HepG2 (cell line): ENCODE data around the gene ZMYND10. TPM values are rescaled to one million over a fixed set of nuclear protein-coding genes. Genes with fewer than 3 reads are reported as not detected.
A peak's percentile ranks its signal among the peaks of the same experiment; 100 is the strongest.

Experiments
- CCAR2 ChIP-seq: fragments of 200-400 bp; formaldehyde crosslinking; optimal IDR thresholded peaks from 2 replicates; pipeline ENCODE3; 2018; ENCODE audit warnings: low read depth, mild to moderate bottlenecking, low read length, moderate library complexity
- FOXM1 ChIP-seq: sonication (generic); formaldehyde crosslinking; IDR thresholded peaks from 2 replicates; pipeline ENCODE4 v1.5.0; 2020; ENCODE audit warnings: missing genetic modification reagents
- GATA4 ChIP-seq: sonication (generic); IDR thresholded peaks from 2 replicates; pipeline ENCODE4 v1.6.1; 2016; ENCODE audit warnings: antibody characterized with exemption, low read depth, borderline replicate concordance
- GTF2F1 ChIP-seq: fragments of 150-350 bp; IDR thresholded peaks from 2 replicates; pipeline ENCODE4 v1.6.1; 2014; ENCODE audit warnings: low read length
- HMG20B ChIP-seq: conservative IDR thresholded peaks from 2 replicates; pipeline ENCODE4 v1.6.1; 2016; ENCODE audit warnings: missing genetic modification reagents, missing compliant biosample characterization
- HNF4G ChIP-seq, 2 experiments: sonication (generic) in 1 of 2; formaldehyde crosslinking in 1 of 2; IDR thresholded peaks; 2 replicates each; pipeline versions ENCODE4 v1.4.0 to v1.6.1; 2011 to 2020; ENCODE audit warnings: borderline replicate concordance in 2 of 2, low read depth in 2 of 2, mild to moderate bottlenecking in 2 of 2, low read length in 1 of 2, missing genetic modification reagents in 1 of 2, moderate library complexity in 1 of 2
- JUNB ChIP-seq: sonication (generic); formaldehyde crosslinking; IDR thresholded peaks from 2 replicates; pipeline ENCODE4 v1.8.0; 2022; ENCODE audit warnings: missing genetic modification reagents, mild to moderate bottlenecking, borderline replicate concordance
- NBN ChIP-seq: fragments of 450-650 bp; conservative IDR thresholded peaks from 2 replicates; pipeline ENCODE4 v1.6.1; 2017
- NFIB ChIP-seq: sonication (generic); formaldehyde crosslinking; IDR thresholded peaks from 2 replicates; pipeline ENCODE4 v1.9.0; 2021; ENCODE audit warnings: missing genetic modification reagents, mild to moderate bottlenecking, borderline replicate concordance
- PHF8 ChIP-seq: sonication (generic); formaldehyde crosslinking; IDR thresholded peaks from 2 replicates; pipeline ENCODE4 v1.5.0; 2020; ENCODE audit warnings: missing genetic modification reagents
- PPARG ChIP-seq: conservative IDR thresholded peaks from 2 replicates; pipeline ENCODE4 v1.6.1; 2016; ENCODE audit warnings: missing biosample characterization, missing genetic modification reagents
- ZEB1 ChIP-seq: IDR thresholded peaks from 2 replicates; pipeline ENCODE4 v1.6.1; 2012; ENCODE audit warnings: mild to moderate bottlenecking, low read depth, inconsistent platforms; ENCODE audit not compliant: insufficient replicate concordance
- ZNF180 ChIP-seq: sonication (generic); formaldehyde crosslinking; IDR thresholded peaks from 2 replicates; pipeline ENCODE4 v1.4.0; 2020; ENCODE audit warnings: low read depth, missing genetic modification reagents, borderline replicate concordance
- polyA plus RNA-seq, 8 experiments: library from polyadenylated mRNA; depleted of rRNA in 3 of 8; stranded (reverse) in 7 of 8; unstranded in 1 of 8; fragments of >200 nt; fragmentation: Illumina TruSeq in 4 of 8; extraction: Trizol in 4 of 8; gene quantifications; 2 replicates each; pipeline versions ENCODE4 v1.2.1 to v1.2.3, GENCODE V29; 2011 to 2016; ENCODE audit warnings: low read depth in 4 of 8, missing spikeins in 1 of 8, mixed read lengths in 1 of 8; ENCODE audit not compliant: insufficient read depth in 1 of 8
- total RNA-seq, 5 experiments: library from RNA; depleted of rRNA; stranded (reverse); fragments of >200 nt; fragmentation: Illumina TruSeq; extraction: Trizol; gene quantifications; 2 replicates each; pipeline ENCODE4 v1.2.3, GENCODE V29; 2016; ENCODE audit warnings: low read depth in 1 of 5
- TF ChIP-seq, protein P1 (sequence below), 2 experiments: fragments of 450-650 bp in 1 of 2; sonication (generic) in 1 of 2; formaldehyde crosslinking in 1 of 2; IDR thresholded peaks; 2 replicates each; pipeline versions ENCODE4 v1.6.1 to v1.8.0; 2016 to 2022; ENCODE audit warnings: antibody characterized with exemption in 1 of 2, mild to moderate bottlenecking in 1 of 2, missing genetic modification reagents in 1 of 2
- TF ChIP-seq, protein P2 (sequence below): IDR thresholded peaks from 2 replicates; pipeline ENCODE4 v1.6.1; 2016; ENCODE audit warnings: low read depth, borderline replicate concordance
- TF ChIP-seq, protein P3 (sequence below): sonication (generic); formaldehyde crosslinking; IDR thresholded peaks from 2 replicates; pipeline ENCODE4 v1.4.0; 2020; ENCODE audit warnings: missing genetic modification reagents
- TF ChIP-seq, protein P4 (sequence below): sonication (generic); formaldehyde crosslinking; IDR thresholded peaks from 2 replicates; pipeline ENCODE4 v1.4.0; 2020; ENCODE audit warnings: missing genetic modification reagents

The ZMYND10 gene
- total and polyA plus RNA-seq, 2 of the 13 experiments (the other 11 are each of a cell fraction or from before 2014, with no cell fraction given) = 0.60 to 0.74 TPM

DNA sequence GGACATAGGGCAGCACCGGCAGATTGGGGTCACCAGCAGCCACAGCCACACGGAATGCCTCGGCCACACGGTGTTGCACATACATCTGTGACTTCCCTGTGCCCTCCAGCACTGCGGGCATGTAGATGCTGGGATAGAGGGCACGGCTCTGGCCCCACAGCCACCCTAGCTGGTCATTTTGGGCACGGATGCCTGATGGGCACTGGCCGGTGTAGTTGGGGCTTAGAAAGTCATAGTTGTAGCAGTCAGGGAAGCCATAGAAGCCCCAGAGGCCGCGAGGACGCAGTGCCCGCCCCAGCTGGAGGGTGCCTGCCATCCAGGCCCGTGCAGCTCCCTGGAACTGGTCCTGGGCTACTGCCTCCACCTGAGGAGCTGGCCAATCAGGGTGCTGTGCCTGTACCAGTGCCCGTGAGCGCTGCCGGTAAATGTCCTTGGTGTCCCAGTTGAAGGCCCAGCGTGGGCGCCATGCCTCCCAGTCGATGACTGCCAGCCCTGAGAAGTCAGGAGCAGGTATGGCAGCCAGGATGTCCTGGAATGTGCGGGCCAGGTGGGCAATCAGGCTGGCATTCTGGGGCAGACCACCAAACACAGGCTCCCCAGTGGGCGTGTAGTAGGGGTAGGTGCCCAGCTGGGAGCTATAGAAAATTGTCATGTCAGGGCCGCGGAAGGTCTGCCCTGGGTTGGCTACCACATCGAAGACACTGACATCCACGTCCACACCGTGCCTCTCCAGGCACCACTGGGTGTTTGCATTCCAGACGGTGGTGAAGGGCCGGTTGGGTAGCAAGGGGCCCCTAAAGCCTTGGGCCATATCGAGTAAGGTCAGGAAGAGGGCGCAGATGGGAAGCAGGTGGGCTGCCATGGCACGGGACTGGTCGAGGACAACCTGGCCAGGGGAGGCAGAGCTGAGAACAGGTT lies 43.2 kb downstream of the ZMYND10 start (continued):
- TF ChIP-seq, protein P1, sequence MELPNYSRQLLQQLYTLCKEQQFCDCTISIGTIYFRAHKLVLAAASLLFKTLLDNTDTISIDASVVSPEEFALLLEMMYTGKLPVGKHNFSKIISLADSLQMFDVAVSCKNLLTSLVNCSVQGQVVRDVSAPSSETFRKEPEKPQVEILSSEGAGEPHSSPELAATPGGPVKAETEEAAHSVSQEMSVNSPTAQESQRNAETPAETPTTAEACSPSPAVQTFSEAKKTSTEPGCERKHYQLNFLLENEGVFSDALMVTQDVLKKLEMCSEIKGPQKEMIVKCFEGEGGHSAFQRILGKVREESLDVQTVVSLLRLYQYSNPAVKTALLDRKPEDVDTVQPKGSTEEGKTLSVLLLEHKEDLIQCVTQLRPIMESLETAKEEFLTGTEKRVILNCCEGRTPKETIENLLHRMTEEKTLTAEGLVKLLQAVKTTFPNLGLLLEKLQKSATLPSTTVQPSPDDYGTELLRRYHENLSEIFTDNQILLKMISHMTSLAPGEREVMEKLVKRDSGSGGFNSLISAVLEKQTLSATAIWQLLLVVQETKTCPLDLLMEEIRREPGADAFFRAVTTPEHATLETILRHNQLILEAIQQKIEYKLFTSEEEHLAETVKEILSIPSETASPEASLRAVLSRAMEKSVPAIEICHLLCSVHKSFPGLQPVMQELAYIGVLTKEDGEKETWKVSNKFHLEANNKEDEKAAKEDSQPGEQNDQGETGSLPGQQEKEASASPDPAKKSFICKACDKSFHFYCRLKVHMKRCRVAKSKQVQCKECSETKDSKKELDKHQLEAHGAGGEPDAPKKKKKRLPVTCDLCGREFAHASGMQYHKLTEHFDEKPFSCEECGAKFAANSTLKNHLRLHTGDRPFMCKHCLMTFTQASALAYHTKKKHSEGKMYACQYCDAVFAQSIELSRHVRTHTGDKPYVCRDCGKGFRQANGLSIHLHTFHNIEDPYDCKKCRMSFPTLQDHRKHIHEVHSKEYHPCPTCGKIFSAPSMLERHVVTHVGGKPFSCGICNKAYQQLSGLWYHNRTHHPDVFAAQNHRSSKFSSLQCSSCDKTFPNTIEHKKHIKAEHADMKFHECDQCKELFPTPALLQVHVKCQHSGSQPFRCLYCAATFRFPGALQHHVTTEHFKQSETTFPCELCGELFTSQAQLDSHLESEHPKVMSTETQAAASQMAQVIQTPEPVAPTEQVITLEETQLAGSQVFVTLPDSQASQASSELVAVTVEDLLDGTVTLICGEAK (IDR thresholded peaks at IDR 0.05) = no peak
- TF ChIP-seq, protein P1 (CRISPR knock-in tag; IDR thresholded peaks at IDR 0.05) = peak; percentile 35; the same call in 1 of the 2 replicates
- TF ChIP-seq NFIB (CRISPR knock-in tag) = no peak
- 0 out of 2 replicates have a peak, but pooled peaks have one; percentile 61 for TF ChIP-seq ZNF180 (CRISPR knock-in tag)
- TF ChIP-seq FOXM1 (CRISPR knock-in tag) = no peak
- TF ChIP-seq, protein P2, sequence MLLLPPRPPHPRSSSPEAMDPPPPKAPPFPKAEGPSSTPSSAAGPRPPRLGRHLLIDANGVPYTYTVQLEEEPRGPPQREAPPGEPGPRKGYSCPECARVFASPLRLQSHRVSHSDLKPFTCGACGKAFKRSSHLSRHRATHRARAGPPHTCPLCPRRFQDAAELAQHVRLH (CRISPR knock-in tag) = no peak
- TF ChIP-seq HNF4G (IDR thresholded peaks at IDR 0.05; ENCODE audit: borderline replicate concordance, low read depth, low read length) = no peak
- no peak for TF ChIP-seq HNF4G (CRISPR knock-in tag; IDR thresholded peaks at IDR 0.05; ENCODE audit: borderline replicate concordance, low read depth)
- TF ChIP-seq, protein P3, sequence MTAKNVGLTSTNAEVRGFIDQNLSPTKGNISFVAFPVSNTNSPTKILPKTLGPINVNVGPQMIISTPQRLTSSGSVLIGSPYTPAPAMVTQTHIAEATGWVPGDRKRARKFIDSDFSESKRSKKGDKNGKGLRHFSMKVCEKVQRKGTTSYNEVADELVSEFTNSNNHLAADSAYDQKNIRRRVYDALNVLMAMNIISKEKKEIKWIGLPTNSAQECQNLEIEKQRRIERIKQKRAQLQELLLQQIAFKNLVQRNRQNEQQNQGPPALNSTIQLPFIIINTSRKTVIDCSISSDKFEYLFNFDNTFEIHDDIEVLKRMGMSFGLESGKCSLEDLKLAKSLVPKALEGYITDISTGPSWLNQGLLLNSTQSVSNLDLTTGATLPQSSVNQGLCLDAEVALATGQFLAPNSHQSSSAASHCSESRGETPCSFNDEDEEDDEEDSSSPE (CRISPR knock-in tag) = no peak
- no peak for TF ChIP-seq PPARG (CRISPR knock-in tag)
- TF ChIP-seq ZEB1 = no peak
- TF ChIP-seq CCAR2 = no peak
- TF ChIP-seq NBN = no peak
- TF ChIP-seq PHF8 (CRISPR knock-in tag) = 0 out of 2 replicates have a peak, but pooled peaks have one; percentile 15
- TF ChIP-seq, protein P4, sequence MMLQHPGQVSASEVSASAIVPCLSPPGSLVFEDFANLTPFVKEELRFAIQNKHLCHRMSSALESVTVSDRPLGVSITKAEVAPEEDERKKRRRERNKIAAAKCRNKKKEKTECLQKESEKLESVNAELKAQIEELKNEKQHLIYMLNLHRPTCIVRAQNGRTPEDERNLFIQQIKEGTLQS (CRISPR knock-in tag) = no peak
- TF ChIP-seq GATA4 = no peak
- no peak for TF ChIP-seq GTF2F1
- TF ChIP-seq HMG20B (CRISPR knock-in tag) = no peak
- TF ChIP-seq JUNB = 0 out of 2 replicates have a peak, but pooled peaks have one; percentile 15
